GM18505 (cell line): Measurements from ENCODE around the gene LIPJ.

Experiments used
- ATAC-seq: cut with Tn5 transposase; IDR thresholded peaks from one replicate; pipeline ENCODE4 v1.9.1; 2021; ENCODE audit not compliant: unreplicated experiment
- POLR2A ChIP-seq: IDR thresholded peaks from 4 replicates; pipeline ENCODE4 v1.6.1; 2011; ENCODE audit warnings: borderline replicate concordance; ENCODE audit not compliant: insufficient read depth, insufficient read length; ENCODE audit errors: extremely low read depth

Gene LIPJ

DNA sequence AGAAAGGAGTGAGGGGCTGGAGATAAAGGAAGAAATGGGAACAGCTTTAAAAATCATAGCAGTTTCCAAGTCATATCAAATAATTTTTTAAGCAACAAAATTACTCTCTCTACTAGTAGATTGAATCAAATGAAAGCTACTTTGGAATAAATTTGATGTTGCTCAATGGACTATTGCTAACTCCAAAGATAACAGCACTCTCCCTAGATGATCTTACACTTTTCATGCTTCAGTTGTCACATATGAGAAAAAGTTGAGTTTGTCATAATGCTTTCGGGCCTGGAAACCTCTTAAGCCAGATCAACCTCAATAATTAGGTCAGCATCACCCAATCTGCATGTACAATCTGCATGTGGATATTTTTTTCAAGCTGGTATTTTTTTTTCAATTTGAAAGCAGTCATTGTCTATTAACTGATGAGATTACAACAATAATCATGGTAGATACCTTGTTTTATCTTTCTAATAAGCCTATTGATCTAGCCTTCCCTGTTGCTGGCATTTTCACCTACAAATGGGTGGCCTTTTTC, 31.3 kb downstream of the LIPJ start:
- ATAC-seq, result no peak
- TF ChIP-seq POLR2A, result no peak

DNA sequence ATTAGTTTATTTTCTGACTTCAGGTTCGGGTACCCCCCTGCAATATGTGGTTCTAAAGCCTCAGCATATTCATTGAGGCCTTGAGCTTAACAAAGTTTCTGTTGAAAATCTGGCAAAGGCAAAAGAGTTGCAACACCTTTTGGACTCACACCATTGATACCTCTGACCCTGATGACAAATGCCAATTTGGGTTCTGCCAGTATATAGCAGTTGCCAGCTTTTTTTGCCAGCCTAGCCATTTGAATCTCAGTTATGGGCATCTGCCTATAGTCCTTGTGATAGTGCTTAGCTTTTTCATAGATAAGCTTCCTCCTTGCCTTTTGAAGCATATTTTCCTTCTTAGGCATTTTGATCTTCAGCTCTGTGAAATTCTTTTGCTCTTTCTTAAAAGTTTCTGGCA, 31.9 kb downstream of the LIPJ start:
- no peak for ATAC-seq
- TF ChIP-seq POLR2A, result no peak

DNA sequence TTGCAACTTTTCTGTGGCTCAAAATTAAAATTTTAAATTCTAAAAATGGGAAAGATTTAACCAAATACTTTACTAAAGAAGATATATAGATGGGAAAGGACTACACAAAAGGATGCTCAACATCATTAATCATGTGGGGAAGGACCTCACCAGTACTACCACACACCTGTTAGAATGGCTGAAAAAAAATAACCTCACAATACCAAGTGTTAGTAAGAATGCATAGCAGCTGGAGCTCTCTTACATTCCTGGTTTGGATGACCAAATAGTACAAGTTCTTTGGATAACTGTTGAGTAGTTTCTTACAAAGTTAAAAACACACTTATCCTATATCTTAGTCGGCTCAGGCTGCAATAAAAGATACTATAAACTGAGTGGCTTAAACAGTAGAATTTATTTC, 33.9 kb downstream of the LIPJ start:
- ATAC-seq, result no peak
- TF ChIP-seq POLR2A, result no peak

DNA sequence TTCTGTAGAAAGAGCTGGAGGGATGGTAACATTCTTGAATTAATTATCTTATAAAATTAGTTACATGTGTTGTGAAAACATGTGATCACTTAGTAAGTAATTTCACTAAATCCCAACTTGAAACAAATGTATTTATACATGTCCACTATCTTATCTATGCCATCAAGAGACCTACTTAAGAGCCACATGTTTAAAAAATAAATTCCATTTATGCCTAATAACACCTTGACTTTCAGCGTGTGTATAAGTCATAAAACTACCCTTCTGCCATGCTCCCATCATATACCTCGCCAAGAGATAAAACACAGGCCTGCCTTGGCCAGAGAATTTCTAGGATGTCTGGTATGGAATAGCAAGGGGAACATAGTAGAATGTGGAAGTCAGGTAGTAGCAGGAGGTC, 37.3 kb downstream of the LIPJ start:
- TF ChIP-seq POLR2A, result no peak
- no peak for ATAC-seq

GRCh38 chr10:88624840-88625239, 38.3 kb downstream of the LIPJ start:
- no peak for ATAC-seq

DNA sequence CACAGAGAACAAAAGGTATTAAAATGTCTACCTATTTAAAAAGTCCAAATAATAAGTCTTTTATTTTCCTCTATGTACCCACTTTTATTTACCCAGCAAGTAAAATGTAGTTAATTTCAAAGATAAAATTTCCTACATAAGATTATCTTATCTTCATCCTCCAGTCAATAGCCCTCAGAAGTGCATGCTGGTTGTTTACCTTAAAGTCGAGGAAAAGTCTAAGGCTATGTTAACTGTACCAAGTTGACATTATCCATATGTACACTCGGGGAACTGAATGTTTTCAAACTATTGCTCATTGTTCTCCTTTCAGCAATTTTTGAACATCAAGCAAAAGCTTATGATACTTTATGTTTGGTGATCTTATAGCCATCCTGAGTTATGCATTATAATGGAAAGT, 53.6 kb downstream of the LIPJ start:
- no peak for TF ChIP-seq POLR2A
- ATAC-seq, result no peak

More at GRCh38 chr10:88624840-88625239, 38.3 kb downstream of the LIPJ start:
- no peak for TF ChIP-seq POLR2A

DNA sequence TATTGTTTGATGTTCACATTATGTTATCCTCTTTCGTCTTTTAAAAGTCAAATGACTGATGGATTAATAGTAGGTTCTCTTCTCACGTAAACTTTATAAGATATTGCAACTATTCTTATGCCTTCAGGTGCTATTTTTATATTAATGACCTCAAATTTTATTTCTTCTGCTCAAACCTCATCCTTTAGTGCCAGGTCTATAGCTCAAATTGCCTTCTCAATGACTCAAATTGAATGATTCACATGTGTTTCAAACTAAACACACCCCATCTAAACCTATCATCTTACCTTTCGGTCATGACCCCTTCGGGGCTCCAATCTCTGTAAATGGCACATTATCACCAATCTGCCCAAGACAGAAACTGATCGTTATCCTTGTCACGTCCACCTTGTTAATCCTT, 55.6 kb downstream of the LIPJ start:
- no peak for TF ChIP-seq POLR2A
- no peak for ATAC-seq

DNA sequence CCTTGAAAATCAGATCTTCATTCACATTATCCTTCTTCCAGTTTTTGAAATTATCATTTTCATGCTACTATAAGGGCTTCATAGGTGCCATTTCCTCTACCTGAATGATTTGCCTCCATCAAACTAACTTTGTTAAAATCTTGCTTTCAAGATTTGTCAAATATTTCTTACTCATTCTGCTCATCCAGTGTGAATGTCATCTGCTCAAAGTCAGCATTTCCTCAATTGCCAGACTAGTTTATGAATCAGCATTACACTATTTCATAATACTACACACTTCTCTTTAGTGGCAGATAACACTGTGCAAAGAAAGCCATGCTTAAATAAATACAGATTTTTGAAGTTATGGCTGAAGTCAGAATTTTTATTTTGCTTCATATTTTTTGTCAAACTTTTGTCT, 56.4 kb downstream of the LIPJ start:
- TF ChIP-seq POLR2A, result no peak
- ATAC-seq, result no peak

DNA sequence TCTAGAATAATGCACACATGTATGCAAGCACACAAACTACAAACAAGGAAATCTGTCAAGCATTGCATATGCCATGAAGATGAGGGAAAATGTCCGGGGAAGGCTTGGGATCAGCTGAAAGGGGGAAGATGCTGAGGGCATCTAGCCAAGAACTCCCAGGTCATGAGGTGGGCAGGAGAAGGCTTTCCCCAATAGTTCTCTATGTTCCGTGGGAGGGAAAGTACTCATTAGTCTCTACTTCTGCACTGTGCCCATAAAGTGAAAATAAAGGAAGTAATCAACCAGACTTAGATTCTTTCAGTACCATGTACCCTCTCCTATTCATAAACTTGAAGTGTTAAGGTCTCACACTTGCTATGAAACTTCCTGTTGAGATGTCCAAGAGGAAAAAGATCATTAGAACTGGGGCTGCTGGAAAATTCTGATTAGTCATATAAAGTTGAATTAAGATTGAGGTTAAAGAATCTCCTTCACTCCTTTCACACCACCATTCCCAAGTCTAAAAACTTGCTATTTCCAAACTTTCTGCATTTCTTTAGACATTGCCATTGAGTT, 60.6 kb downstream of the LIPJ start:
- TF ChIP-seq POLR2A, result no peak
- ATAC-seq, result no peak

- ATAC-seq, result no peak
- no peak for TF ChIP-seq POLR2A
Observed at GRCh38 chr10:88651101-88651551, 64.6 kb downstream of the LIPJ start.

DNA sequence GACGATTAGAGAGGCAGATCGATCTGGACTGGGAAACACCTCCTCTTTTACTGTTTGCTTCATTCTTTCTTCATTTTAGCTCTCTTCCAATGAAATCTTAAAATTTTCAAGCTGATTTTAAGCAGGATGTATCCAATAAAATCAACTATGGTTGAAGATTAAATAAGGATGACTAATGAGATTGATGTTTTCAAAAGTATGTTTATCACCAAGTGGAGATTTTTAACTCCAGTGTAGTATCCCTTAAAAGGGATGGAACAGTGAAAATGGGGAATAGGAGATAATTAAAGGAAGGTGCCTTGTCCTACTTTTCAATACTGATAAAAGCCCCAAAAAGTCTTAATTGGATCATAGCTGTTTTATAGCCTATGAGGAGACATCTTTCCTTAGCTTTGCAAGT, 66.1 kb downstream of the LIPJ start:
- TF ChIP-seq POLR2A, result no peak
- ATAC-seq, result no peak
